Measurements from ENCODE around the gene ADGRL4. TPM values are rescaled to one million over a fixed set of nuclear protein-coding genes. Genes with fewer than 3 reads are reported as not detected.

The ADGRL4 gene
- total and polyA plus RNA-seq, 2 donors (not counting 3 experiments of a cell fraction or from before 2014, with no cell fraction given): 140 to 143 TPM

DNA sequence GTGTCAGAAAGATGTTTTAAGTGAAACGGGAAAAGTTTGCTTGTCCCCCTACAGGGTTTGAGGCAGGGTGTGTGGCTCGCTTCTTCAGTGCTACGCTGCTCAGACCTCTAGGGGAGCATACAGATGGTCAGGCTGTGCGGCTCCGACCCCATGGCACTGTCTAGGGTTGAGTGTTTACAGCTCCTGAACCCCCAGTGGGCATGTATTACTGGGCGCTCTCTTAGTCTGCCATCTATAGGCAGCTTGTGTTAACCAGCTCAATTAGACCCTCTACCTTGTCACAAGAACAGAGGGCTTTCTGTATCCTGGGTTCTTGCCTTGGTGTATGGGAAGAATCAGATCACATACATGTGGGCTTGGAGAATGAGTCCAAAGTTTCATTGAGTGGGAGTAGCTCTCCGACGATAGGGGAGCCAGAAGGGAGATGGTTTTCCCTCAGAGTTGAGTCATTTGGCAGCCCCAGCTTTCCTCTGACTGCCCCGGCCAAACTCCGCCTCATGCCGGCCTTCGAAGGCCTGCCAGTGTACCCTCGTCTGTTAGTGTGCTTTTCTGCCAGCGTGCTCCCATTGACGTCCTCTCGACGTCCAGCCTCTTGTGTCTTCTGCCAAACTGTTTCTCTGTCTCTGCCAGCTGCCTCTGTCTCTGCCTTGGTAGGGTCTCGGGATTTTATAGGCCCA, 38.6 kb upstream of the ADGRL4 start:
- Histone ChIP-seq H4K20me1 (replicated peaks; ENCODE audit: control insufficient read depth, extremely low read depth, insufficient read depth, low read length) (no peaks in the 10 kb centered on the region), H3K36me3 (ENCODE audit: control insufficient read depth in 2 of 2, extremely low read depth in 1 of 2, insufficient read depth in 2 of 2, low read length in 2 of 2) (no peaks in the 10 kb centered on the region), H3K79me2 (ENCODE audit: control insufficient read depth, insufficient read depth, low read length) (no peaks in the 10 kb centered on the region), H2AFZ (ENCODE audit: low read depth, low read length) (no peak overlapping the region), H3K27ac (ENCODE audit: insufficient read depth, low read depth, low read length) (no peak overlapping the region), H3K9me3 (replicated peaks; ENCODE audit: control insufficient read depth, insufficient read depth, low read length) (no peaks in the 10 kb centered on the region), H3K27me3 (ENCODE audit: control insufficient read depth in 2 of 2, insufficient read depth in 2 of 2, low read length in 2 of 2) (no peaks in the 10 kb centered on the region), H3K9ac (replicated peaks; ENCODE audit: extremely low read depth, insufficient read depth, low read length) (no peak overlapping the region), H3K9me1 (replicated peaks; ENCODE audit: control insufficient read depth, extremely low read depth, insufficient read depth, low read length) (no peaks in the 10 kb centered on the region), H3K4me3 (replicated peaks in 1 of 3; ENCODE audit: insufficient read depth in 1 of 3, low read depth in 1 of 3, low read length in 3 of 3) (no peak overlapping the region), H3K4me1 (ENCODE audit: control insufficient read depth, extremely low read depth, insufficient read depth, low read length) (peaks cover 26% of the 10 kb centered on the region), H3K4me2 (ENCODE audit: insufficient read depth, low read length) (no peak overlapping the region)
- dilution Hi-C loops (cut with MboI; ENCODE audit: extremely low pct_ligation_motif_present, low sequenced_read_pairs) (no loop called here), intact Hi-C loops (cut with micrococcal nuclease) (loop anchor here (10.0 kb wide), 1 partner anchor 1530 kb away; no protein-coding TSS in a partner anchor)
- TF ChIP-seq POLR2A (IDR thresholded peaks at IDR 0.05; ENCODE audit: low read depth, low read length) (no peak), MYC (IDR thresholded peaks at IDR 0.05; ENCODE audit: low read depth, low read length) (no peak), FOS (IDR thresholded peaks at IDR 0.05; ENCODE audit: borderline replicate concordance, insufficient read depth, low read length) (no peak), JUN (IDR thresholded peaks at IDR 0.05; ENCODE audit: borderline replicate concordance, insufficient read depth, insufficient read length, low read depth) (no peak), EZH2 (IDR thresholded peaks at IDR 0.05; ENCODE audit: borderline replicate concordance, low read depth, low read length, severe bottlenecking) (no peak), GATA2 (IDR thresholded peaks at IDR 0.05; ENCODE audit: insufficient read depth, insufficient read length, low read depth, low read length) (no peak), POLR2AphosphoS5 (IDR thresholded peaks at IDR 0.05; ENCODE audit: insufficient read depth, low read depth, low read length) (no peak)
- TF ChIP-seq, protein P1, sequence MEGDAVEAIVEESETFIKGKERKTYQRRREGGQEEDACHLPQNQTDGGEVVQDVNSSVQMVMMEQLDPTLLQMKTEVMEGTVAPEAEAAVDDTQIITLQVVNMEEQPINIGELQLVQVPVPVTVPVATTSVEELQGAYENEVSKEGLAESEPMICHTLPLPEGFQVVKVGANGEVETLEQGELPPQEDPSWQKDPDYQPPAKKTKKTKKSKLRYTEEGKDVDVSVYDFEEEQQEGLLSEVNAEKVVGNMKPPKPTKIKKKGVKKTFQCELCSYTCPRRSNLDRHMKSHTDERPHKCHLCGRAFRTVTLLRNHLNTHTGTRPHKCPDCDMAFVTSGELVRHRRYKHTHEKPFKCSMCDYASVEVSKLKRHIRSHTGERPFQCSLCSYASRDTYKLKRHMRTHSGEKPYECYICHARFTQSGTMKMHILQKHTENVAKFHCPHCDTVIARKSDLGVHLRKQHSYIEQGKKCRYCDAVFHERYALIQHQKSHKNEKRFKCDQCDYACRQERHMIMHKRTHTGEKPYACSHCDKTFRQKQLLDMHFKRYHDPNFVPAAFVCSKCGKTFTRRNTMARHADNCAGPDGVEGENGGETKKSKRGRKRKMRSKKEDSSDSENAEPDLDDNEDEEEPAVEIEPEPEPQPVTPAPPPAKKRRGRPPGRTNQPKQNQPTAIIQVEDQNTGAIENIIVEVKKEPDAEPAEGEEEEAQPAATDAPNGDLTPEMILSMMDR (IDR thresholded peaks at IDR 0.05; ENCODE audit: extremely low read depth in 1 of 2, insufficient read depth in 1 of 2, low read depth in 1 of 2, low read length in 2 of 2): no peak
- TF ChIP-seq, protein P2, sequence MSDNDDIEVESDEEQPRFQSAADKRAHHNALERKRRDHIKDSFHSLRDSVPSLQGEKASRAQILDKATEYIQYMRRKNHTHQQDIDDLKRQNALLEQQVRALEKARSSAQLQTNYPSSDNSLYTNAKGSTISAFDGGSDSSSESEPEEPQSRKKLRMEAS (IDR thresholded peaks at IDR 0.05; ENCODE audit: insufficient read depth, insufficient read length): no peak
- no TSS peak for BruUV-seq (replicated peaks)
- ChIA-PET POLR2A (no interaction called here), CTCF (no interaction called here)
- no peak for FAIRE-seq
- DNase-seq (ENCODE audit: low read depth, low spot score): no peak
